GM12801 (cell line): ENCODE data around the gene MYRIP.

Experiments used
- CTCF ChIP-seq: IDR thresholded peaks from one replicate; pipeline ENCODE4 v1.5.1; 2011; ENCODE audit warnings: control low read depth; ENCODE audit not compliant: insufficient read length; ENCODE audit errors: extremely low read depth

MYRIP gene

GRCh38 chr3:40232626-40233025 is 423.2 kb downstream of the MYRIP start:
- TF ChIP-seq CTCF, result no peak

GRCh38 chr3:40237159-40237558 is 427.8 kb downstream of the MYRIP start:
- TF ChIP-seq CTCF, result no peak

- no peak for TF ChIP-seq CTCF
Observed at GRCh38 chr3:40237889-40238571, 428.6 kb downstream of the MYRIP start.

- TF ChIP-seq CTCF, result no peak
Observed at GRCh38 chr3:40240921-40241320, 431.5 kb downstream of the MYRIP start.

GRCh38 chr3:40242216-40242615 is 432.8 kb downstream of the MYRIP start:
- no peak for TF ChIP-seq CTCF

- no peak for TF ChIP-seq CTCF
Observed at GRCh38 chr3:40242638-40243037, 433.2 kb downstream of the MYRIP start.

GRCh38 chr3:40243056-40243455 is 433.6 kb downstream of the MYRIP start:
- TF ChIP-seq CTCF, result no peak
